Upper lobe of left lung (tissue), 4 donors: ENCODE results near the gene TMEM8B.
A peak's percentile ranks its signal among the peaks of the same experiment; 100 is the strongest.

Experiments
- CTCF ChIP-seq, 6 experiments: fragments of 450-650 bp in 4 of 6; fragments of 200-600 bp in 2 of 6; sonication (generic) in 2 of 6; IDR thresholded peaks; one replicate each; pipeline ENCODE4 v1.5.1; 2016 to 2019; ENCODE audit warnings: antibody characterized with exemption in 6 of 6
- EP300 ChIP-seq, 4 donors: sonication (generic); formaldehyde crosslinking; IDR thresholded peaks; one replicate each; pipeline ENCODE4 v1.5.1; 2017; ENCODE audit warnings: antibody characterized with exemption in 4 of 4, control low read depth in 2 of 4
- POLR2A ChIP-seq, 4 donors: fragments of 450-650 bp; IDR thresholded peaks; one replicate each; pipeline ENCODE4 v1.5.1; 2016 to 2017; ENCODE audit warnings: antibody characterized with exemption in 4 of 4, mild to moderate bottlenecking in 2 of 4
- POLR2AphosphoS5 ChIP-seq, 2 donors: sonication (generic); formaldehyde crosslinking; IDR thresholded peaks; one replicate each; pipeline ENCODE4 v1.5.1; 2017; ENCODE audit warnings: antibody characterized with exemption in 2 of 2

- TF ChIP-seq POLR2AphosphoS5 (IDR thresholded peaks at IDR 0.05) (peak; percentile 11 to 44), CTCF (IDR thresholded peaks at IDR 0.05) (peak in 1 of 6 experiments; percentile 4), POLR2A (IDR thresholded peaks at IDR 0.05) (peak in 2 of 4 donors; percentile 14 to 60), EP300 (IDR thresholded peaks at IDR 0.05) (no peak)
These were observed at the start of gene TMEM8B for GRCh38 chr9:35829084-35829763.
